ENCODE measurements around the gene SINHCAF. TPM values are rescaled to one million over a fixed set of nuclear protein-coding genes. Genes with fewer than 3 reads are reported as not detected.

SINHCAF gene
- total and polyA plus RNA-seq, 2 experiments from 2014 or later: 581 to 686 TPM

GRCh38 chr12:31298922-31299321, 27.0 kb downstream of the SINHCAF start (continued):
- no peak for TF ChIP-seq ZNF462 (CRISPR knock-in tag; IDR thresholded peaks at IDR 0.05)
- TF ChIP-seq CREB1 (CRISPR knock-in tag; IDR thresholded peaks at IDR 0.05; ENCODE audit: low read depth): no peak
- no peak for TF ChIP-seq ZNF331 (CRISPR knock-in tag; IDR thresholded peaks at IDR 0.05; ENCODE audit: low read depth)

GRCh38 chr12:31298515-31298910, 27.4 kb downstream of the SINHCAF start:
- H3K4me3 ChIP-seq: no peak overlapping the region

More at GRCh38 chr12:31298515-31298910, 27.4 kb downstream of the SINHCAF start:
- Histone ChIP-seq H2AFZ (no peak overlapping the region), H3K27me3 (ENCODE audit: insufficient read depth) (no peaks in the 10 kb centered on the region), H3K27ac (ENCODE audit: low read depth) (peak overlapping the region; percentile 75), H3K4me1 (ENCODE audit: insufficient read depth) (peaks cover 45% of the 10 kb centered on the region), H3K36me3 (ENCODE audit: insufficient read depth) (peaks cover 65% of the 10 kb centered on the region), H3K4me2 (no peak overlapping the region), H4K20me1 (replicated peaks; ENCODE audit: insufficient read depth) (peaks cover 88% of the 10 kb centered on the region), H3K79me2 (replicated peaks; ENCODE audit: insufficient read depth) (peaks cover 100% of the 10 kb centered on the region), H3F3A (replicated peaks; ENCODE audit: low read depth) (peaks cover 25% of the 10 kb centered on the region; the same call in 1 of the 2 replicates), H3K9me2 (ENCODE audit: insufficient read depth) (no peaks in the 10 kb centered on the region)
- Mint-ChIP-seq H3K4me3 (no peak overlapping the region), H3K27me3 (ENCODE audit: insufficient read depth, low read depth, poor library complexity) (peaks cover 3% of the 10 kb centered on the region), H3K36me3 (ENCODE audit: low read depth) (peaks cover 93% of the 10 kb centered on the region), H3K4me1 (peaks cover 35% of the 10 kb centered on the region), H3K9me3 (no peaks in the 10 kb centered on the region), H3K27ac (0 out of 2 replicates have a peak overlapping the region, but pooled peaks have one; percentile 53)
- TF ChIP-seq ETS1 (IDR thresholded peaks at IDR 0.05) (no peak), POLR2AphosphoS5 (IDR thresholded peaks at IDR 0.05; ENCODE audit: low read depth) (no peak), CREB1 (CRISPR knock-in tag; IDR thresholded peaks at IDR 0.05; ENCODE audit: low read depth) (no peak), CTCF (conservative IDR thresholded peaks at IDR 0.05; ENCODE audit: low read depth in 2 of 2) (no peak), STAT1 (IDR thresholded peaks at IDR 0.05; ENCODE audit: unreplicated experiment) (no peak)
- ATAC-seq: no peak
- no peak for DNase-seq (ENCODE audit: low spot score)
